Measurements from ENCODE around the gene CORO2B.

CORO2B gene

GRCh38 chr15:68650901-68651709 lies 72.3 kb downstream of the CORO2B start:
- DNase-seq (ENCODE audit: low read depth), result peak; percentile 28

- DNase-seq (ENCODE audit: low read depth), result no peak
These were observed 73.2 kb downstream of the CORO2B start for GRCh38 chr15:68651916-68652525.

DNA sequence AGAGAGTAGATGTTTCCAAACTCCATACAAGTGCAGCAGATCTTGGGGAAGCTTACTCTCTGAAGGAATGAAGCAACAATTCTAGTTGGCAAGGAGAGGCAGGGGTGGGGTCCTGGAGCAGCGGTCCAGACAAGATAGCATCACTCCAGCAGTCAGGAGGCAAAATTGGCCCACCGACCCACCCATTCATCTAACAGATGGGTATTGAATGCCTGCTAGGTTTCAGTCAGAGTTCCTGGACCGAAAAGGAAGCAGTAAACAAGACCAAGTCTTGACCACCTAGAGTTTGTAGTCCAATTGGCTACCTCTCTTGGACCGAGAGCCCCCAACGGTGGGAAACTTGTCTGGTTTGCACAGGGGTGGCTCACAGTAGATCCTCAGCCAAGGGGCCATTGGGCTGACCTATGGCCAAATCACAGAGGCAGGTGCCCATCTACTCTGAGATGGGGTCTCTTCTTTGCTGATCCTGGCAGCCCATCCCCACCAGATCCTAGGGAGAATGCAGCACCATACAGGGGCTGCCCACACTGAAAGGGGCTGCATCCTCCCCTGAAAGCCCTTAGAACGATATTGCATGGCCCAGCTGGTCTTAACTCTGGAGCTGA lies 74.3 kb downstream of the CORO2B start:
- DNase-seq (ENCODE audit: low read depth), result no peak

GRCh38 chr15:68653801-68654200 lies 75.0 kb downstream of the CORO2B start:
- DNase-seq (ENCODE audit: low read depth), result no peak

DNA sequence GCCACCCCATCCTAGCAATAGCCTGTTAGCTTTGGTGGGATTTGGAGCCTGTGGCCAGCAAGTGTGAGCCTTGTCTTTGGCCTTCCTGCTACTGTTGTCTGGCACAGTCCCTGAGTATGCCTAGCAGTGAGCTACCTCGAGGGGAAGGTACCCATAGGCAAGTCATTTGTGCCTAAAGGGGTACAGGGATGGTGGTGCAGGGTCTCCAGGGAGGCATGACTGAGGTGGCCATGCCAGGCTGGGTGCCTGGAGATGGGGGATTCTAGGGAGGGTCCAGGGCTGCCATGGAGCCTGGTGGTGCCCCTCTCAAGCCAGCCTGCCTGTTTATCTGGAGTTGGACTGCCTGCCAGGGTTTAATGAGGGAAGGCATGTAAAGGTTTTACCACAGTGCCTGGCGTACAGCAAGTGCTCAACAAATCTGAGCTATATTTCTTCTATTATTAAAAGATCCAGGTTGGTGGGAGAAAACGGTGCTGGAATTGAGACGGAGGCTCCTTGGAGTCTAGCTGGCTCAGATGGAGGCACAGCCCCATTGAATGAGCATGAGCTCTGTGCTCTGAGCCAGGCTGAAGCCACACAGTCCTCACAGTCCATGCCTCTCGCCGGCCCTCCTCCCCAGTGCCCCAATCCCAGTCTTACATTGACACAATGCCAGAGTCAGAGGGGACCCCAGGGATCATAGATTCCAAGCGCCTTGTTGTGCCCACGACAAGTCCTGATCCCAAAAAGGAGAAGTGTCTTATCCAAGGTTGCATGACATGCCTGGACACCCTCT lies 76.2 kb downstream of the CORO2B start:
- no peak for DNase-seq (ENCODE audit: low read depth)

- DNase-seq (ENCODE audit: low read depth), result no peak
These were observed 77.1 kb downstream of the CORO2B start for GRCh38 chr15:68655686-68656437.

- no peak for DNase-seq (ENCODE audit: low read depth)
These were observed 77.6 kb downstream of the CORO2B start for GRCh38 chr15:68656438-68656739.

GRCh38 chr15:68658151-68658550 lies 79.4 kb downstream of the CORO2B start:
- DNase-seq (ENCODE audit: low read depth), result no peak

DNA sequence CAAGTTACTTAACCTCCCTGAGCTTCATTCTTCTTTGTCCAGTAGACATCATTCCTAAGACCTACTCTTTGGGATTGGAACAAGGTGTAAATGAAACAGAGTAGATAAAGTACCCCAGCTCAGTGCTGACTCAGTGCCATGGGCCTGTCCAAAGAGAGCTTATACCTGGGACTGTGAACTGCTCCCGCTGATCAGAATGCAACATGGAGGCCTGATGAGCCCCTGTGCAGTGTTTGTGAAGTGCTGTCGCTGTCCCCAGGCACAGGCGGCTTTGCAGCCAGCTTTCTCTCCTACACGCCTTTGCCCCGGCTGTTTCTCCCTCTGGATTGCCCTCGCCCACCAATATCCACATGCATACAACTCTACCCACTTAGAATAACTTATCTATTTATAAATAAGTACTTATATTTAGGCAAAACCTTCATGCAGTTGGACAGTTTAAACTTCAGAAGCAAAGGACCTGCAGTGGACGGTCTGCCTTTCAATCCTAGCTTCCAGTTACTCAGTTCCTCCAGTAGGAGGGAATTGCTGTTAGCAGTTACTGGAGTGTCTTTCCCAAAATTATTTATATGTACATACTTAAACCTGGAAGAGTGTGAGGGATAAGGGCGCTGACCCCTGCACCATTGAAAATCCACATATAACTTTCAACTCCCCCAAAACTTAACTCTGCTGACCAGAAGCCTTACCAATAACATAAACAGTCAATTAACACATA lies 80.0 kb downstream of the CORO2B start:
- DNase-seq (ENCODE audit: low read depth), result no peak

- no peak for DNase-seq (ENCODE audit: low read depth)
These were observed 84.7 kb downstream of the CORO2B start for GRCh38 chr15:68663526-68663925.

- no peak for DNase-seq (ENCODE audit: low read depth)
These were observed 87.5 kb downstream of the CORO2B start for GRCh38 chr15:68666120-68666811.

DNA sequence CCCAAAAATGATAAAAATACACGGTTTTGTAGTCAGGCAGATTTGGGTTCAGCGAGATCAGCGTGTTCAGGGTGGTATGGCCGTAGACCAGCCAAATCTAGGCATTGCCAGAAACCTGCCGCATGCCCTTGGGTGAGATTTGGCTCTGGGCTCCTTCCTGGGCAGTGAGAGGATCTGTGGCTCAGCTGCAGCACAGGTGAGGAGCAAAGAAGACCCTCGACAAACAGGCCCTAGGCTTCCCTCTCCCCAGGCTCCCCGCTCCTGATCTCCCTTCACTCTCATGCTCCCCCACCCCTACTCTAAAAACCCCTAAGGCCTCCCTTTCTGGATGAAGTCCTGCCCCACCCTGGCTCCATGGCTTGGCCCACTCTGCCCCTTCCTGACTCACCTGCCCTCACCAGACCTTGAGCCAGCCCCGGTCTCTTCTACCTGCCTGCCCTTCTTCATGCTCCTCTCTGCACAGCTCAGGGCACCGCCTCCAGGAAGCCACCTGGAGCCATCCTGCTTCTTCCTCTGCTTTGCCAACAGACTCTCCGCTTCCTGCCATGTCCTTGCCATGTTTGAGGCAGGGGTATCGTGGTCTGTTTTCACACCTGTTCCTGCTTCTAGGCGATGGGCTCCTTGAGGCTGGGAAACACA lies 88.1 kb downstream of the CORO2B start:
- no peak for DNase-seq (ENCODE audit: low read depth)

DNA sequence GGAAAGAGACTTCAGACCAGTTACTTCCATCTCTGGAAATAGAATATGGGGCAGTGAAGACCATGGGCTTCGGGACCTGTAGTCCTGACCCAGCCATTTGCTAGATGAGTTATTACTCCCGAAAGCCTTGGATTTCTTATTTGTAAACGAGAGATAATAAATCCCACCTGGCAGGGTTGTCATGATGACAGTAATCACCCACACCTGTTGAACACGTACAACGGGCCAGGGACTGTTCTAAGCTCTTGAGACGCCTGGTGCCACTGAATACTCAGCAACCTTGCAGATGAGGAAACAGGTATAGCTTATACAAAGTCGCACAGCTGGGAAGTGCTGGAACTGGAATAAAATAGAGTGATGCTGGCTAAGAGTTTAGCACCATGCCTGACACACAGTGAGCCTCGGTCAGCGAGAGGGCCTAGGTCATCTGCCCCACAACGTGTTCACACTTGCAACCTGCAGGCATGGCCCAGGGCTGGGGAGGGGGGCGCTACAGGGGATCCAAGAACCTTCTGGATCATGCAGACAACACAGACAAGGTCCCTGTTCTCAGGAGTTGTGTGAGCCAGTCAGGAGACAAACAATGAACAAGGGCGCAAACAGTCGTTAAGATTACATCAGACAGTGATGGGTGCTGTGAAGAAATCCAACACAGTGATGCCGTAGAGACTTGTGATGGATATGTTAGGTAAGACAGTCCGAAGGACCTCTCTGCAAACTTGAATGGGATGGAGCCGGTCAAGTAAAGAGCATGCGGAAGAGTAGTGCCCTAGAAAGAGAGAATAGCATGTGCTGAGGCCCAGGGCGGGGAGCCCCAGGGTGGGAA lies 89.2 kb downstream of the CORO2B start:
- DNase-seq (ENCODE audit: low read depth), result no peak

DNA sequence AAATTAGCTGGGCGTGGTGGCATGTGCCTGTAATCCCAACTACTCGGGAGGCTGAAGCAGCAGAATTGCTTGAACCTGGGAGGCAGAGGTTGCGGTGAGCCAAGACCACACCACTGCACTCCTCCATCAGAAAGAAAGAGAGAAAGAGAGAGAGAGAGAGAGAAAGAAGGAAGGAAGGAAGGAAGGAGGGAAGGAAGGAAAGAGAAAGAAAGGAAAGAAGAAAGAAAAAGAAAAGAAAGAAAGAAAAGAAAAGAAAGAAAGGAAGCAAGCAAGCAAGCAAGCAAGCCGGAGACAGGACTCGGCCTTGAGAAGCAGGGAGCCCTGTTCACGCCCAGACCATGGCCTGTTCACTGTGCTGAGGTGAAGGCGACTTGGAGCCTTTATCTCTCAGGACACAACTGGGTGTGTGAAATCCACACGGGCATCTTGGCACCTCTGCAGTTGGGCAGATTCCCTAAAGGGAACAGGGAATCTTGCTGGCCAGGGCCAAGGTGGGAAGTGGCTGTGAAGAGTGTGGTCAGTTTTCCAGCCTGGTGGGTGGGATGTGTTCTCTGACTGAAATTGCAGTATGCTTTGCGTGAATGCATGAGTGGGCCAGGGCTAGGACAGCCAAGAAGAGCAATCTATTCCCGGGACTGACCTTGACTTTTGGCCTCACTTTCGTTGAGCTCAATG lies 90.3 kb downstream of the CORO2B start:
- no peak for DNase-seq (ENCODE audit: low read depth)

GRCh38 chr15:68672251-68672650 lies 93.5 kb downstream of the CORO2B start:
- DNase-seq (ENCODE audit: low read depth), result no peak

- DNase-seq (ENCODE audit: low read depth), result no peak
These were observed 94.0 kb downstream of the CORO2B start for GRCh38 chr15:68672781-68673205.

DNA sequence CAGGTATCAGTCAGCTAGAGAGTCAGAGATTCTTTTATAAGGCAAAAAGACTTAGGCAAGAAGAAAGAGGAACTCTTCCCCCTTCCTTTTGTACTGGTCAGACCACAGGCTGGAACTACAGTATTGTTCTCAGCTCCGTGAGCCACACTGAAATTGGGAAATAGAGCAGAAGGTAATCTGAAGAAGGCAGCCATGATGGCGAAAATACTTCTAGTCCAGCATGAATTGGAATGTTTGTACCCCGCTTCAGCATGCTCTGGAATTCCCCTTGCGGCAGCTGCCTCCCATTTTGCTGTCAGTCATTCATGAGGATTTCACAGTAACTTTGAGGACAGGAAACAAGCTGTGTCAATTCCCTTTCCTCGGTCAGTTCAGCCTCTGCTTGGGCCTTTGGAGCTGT lies 96.2 kb downstream of the CORO2B start:
- DNase-seq (ENCODE audit: low read depth), result no peak

DNA sequence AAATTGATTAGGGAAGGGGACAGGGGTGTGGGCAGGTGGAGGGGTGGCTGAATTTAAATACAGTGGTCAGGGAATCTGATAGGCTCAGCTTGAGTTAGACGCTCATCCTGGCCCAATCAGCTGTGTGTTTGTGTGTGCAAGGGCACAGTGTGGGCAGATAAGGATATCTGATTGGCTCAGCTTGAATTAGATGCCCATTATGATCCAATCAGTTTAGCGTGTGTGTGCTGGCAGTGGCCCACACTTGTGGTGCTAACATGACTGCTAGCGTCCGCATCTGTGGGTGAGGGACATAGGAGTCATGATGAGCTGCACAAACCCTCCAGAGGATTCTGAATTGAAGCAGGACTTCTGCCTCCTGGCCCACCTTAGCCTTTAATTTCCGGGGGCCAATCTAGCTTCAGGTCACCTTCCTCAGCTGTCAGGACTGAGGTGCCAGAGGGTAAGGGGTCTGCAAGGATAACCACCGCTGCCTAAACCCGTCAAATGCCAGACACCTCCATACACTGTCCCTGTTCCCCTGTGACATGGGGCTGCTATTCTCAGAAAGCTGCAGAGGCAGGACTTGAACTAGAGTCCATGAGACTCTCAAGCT lies 97.3 kb downstream of the CORO2B start:
- DNase-seq (ENCODE audit: low read depth), result no peak
